Measurements from ENCODE around the gene ATP6AP1. TPM values are rescaled to one million over a fixed set of nuclear protein-coding genes. Genes with fewer than 3 reads are reported as not detected.
A peak's percentile ranks its signal among the peaks of the same experiment; 100 is the strongest.

ATP6AP1 gene
- total and polyA plus RNA-seq, 9 of the 15 experiments (the other 6 are each of a cell fraction or from before 2014, with no cell fraction given) = 8.3 to 90.5 (median 52.9) TPM

- ChIA-PET POLR2A (interaction anchor here (0.6 to 6.0 kb wide), 27 partner anchors 13 to 149 kb away, joined by 3 to 85 read pairs (median 5); partner anchors contain the start of genes ATP6AP1, DNASE1L1, EMD and FAM50A), CTCF (ENCODE audit: low intra/inter-chr PET ratio) (no interaction called here)
- Histone ChIP-seq H3K79me2 (ENCODE audit: control insufficient read depth, insufficient read depth, low read length) (peaks cover 42% of the 10 kb centered on the region), H3K27me3 (ENCODE audit: control insufficient read depth in 2 of 2, insufficient read depth in 2 of 2, low read length in 2 of 2) (no peaks in the 10 kb centered on the region), H3K4me2 (ENCODE audit: insufficient read depth, low read length) (peak overlapping the region; percentile 95), H3K36me3 (ENCODE audit: control insufficient read depth, insufficient read depth, low read length) (peaks cover 35% of the 10 kb centered on the region), H3K9me3 (replicated peaks; ENCODE audit: control insufficient read depth, insufficient read depth, low read depth, low read length) (no peaks in the 10 kb centered on the region; the same call in 1 of the 2 replicates), H3K9me1 (ENCODE audit: control insufficient read depth, insufficient read depth, low read length) (no peaks in the 10 kb centered on the region), H3K4me3 (peak overlapping the region; percentile 76), H3K4me1 (replicated peaks in 1 of 2; ENCODE audit: control insufficient read depth in 2 of 2, insufficient read depth in 2 of 2, low read length in 2 of 2) (peaks cover 5 to 12% of the 10 kb centered on the region in 2 experiments; a peak in 3 of 5 replicates), H3K27ac (ENCODE audit: extremely low read depth, low read depth, low read length) (peak overlapping the region; percentile 97), H3K9ac (ENCODE audit: insufficient read depth in 1 of 2, low read depth in 2 of 2, low read length in 2 of 2) (peak overlapping the region; percentile 95 to 98), H4K20me1 (replicated peaks; ENCODE audit: control insufficient read depth, insufficient read depth, low read length) (peaks cover 13% of the 10 kb centered on the region), H2AFZ (ENCODE audit: low read depth, low read length) (peak overlapping the region; percentile 85)
- ATAC-seq (peak; percentile 73), FAIRE-seq (no peak), DNase-seq (ENCODE audit: extremely low read depth in 1 of 4, low spot score in 3 of 4) (peak; percentile 61 to 81 (median 66))
- in situ Hi-C loops (cut with MboI) (no loop called here), intact Hi-C loops (cut with micrococcal nuclease) (loop anchor here (5.0 kb wide), 1 partner anchor 90 kb away; the partner anchor contains the start of gene UBL4A)
- TSS peak; percentile 77 for BruUV-seq (replicated peaks)
- WGBS (ENCODE audit: insufficient coverage, low coverage, missing lambda C conversion rate) = under 1% methylated on average over 32 of the region's 53 CpGs
- no peak for TF ChIP-seq RBM14 (IDR thresholded peaks at IDR 0.05; ENCODE audit: borderline replicate concordance, insufficient read depth, low read depth, low read length)
- TF ChIP-seq NR2C2 (CRISPR knock-in tag; IDR thresholded peaks at IDR 0.05) = no peak
- TF ChIP-seq NR2C2 (tag; IDR thresholded peaks at IDR 0.05) = 0 out of 2 replicates have a peak, but pooled peaks have one; percentile 73
- no peak for TF ChIP-seq NCOR1 (IDR thresholded peaks at IDR 0.05)
- TF ChIP-seq ZNF445 (CRISPR knock-in tag; IDR thresholded peaks at IDR 0.05; ENCODE audit: low read depth) = no peak
- 0 out of 2 replicates have a peak, but pooled peaks have one; percentile 19 for TF ChIP-seq FOXP4 (CRISPR knock-in tag; IDR thresholded peaks at IDR 0.05; ENCODE audit: borderline replicate concordance)
- TF ChIP-seq CXXC5 (CRISPR knock-in tag; IDR thresholded peaks at IDR 0.05) = peak; percentile 42
- no peak for TF ChIP-seq FOXA3 (CRISPR knock-in tag; conservative IDR thresholded peaks at IDR 0.05 in 1 of 2, IDR thresholded peaks at IDR 0.05 in 1 of 2)
- TF ChIP-seq SIN3A (IDR thresholded peaks at IDR 0.05; ENCODE audit: borderline replicate concordance in 2 of 2, control insufficient read depth in 1 of 2, low read depth in 2 of 2, low read length in 2 of 2) = peak in 1 of 2 experiments; percentile 58; a peak in 2 of 4 replicates
- 0 out of 2 replicates have a peak, but pooled peaks have one; percentile 2 for TF ChIP-seq CBFA2T3 (IDR thresholded peaks at IDR 0.05)
- peak; percentile 90 for TF ChIP-seq ZFP36 (IDR thresholded peaks at IDR 0.05; ENCODE audit: low read depth, low read length, partially characterized antibody)
- peak in 1 of 3 experiments; percentile 40; a peak in 1 of 6 replicates for TF ChIP-seq ZBTB11 (CRISPR knock-in tag; IDR thresholded peaks at IDR 0.05)
- no peak; the same call in 1 of the 2 replicates for TF ChIP-seq POLR2AphosphoS5 (IDR thresholded peaks at IDR 0.05; ENCODE audit: control insufficient read depth, insufficient read depth, low read depth, low read length)
Observed at GRCh38 chrX:154396973-154397887, 31.2 kb upstream of the ATP6AP1 start.

All from K562 (cell line).